GM21717 (cell line): ENCODE data around the gene ITIH5.
"Not testable (repeated sequence)": the region's sequence is repeated elsewhere in the genome, so short reads cannot be mapped to it uniquely, and the experiment has no call there.

Experiments used
- ATAC-seq: cut with Tn5 transposase; IDR thresholded peaks from one replicate; pipeline ENCODE4 v1.9.1; 2021; ENCODE audit warnings: mild to moderate bottlenecking, moderate library complexity; ENCODE audit not compliant: unreplicated experiment

The ITIH5 gene

GRCh38 chr10:7666253-7667023 is at the start of gene ITIH5:
ITIH5 (minus strand) TSS chr10:7666966; CDS start chr10:7666892, 74 bp downstream.
- no peak for ATAC-seq

- ATAC-seq: no peak
Measured at GRCh38 chr10:7715515-7715914, 48.7 kb upstream of the ITIH5 start.

GRCh38 chr10:7711075-7711474 is 44.3 kb upstream of the ITIH5 start:
- ATAC-seq: not testable (repeated sequence)

DNA sequence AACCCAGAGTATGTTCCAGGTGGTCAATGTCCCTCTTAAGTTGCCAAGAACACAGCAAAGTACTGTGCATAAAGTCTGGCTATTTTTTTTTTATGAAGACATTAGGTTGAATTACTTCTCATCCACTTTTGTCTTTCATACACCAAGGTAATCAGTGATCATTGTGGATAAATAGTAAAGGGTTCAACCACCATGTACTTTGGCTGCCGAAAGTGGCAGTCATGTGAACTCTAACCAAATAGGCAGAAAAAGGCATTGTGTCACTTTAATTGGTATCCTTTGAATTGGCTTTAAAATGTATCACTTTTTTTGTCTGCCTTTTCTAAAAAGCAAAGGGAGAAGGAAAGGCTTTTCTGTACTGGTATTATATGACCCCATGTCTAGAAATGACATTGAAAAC is 43.7 kb upstream of the ITIH5 start:
- ATAC-seq: no peak

DNA sequence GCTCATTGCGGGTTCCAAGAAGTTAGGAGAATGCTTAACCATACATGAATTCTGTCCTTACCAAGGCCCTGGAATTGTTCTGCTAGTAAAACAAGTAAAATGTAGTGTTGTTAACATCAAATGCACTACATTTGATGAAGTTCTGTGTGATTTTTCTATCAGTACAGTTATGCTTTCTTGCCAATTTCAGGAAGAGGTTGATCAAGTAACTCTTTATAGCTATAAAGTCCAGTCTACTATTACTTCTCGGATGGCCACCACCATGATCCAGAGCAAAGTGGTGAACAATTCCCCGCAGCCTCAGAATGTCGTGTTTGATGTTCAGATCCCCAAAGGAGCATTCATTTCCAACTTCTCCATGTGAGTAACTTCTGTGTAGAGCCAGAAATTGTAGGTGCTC is 42.1 kb upstream of the ITIH5 start:
- ATAC-seq: no peak

- no peak for ATAC-seq
Measured at GRCh38 chr10:7707858-7708622, 41.3 kb upstream of the ITIH5 start.

GRCh38 chr10:7707102-7707501 is 40.3 kb upstream of the ITIH5 start:
- ATAC-seq: no peak

GRCh38 chr10:7706534-7707073 is 39.8 kb upstream of the ITIH5 start:
- ATAC-seq: no peak

- ATAC-seq: no peak
Measured at GRCh38 chr10:7705341-7705740, 38.6 kb upstream of the ITIH5 start.

GRCh38 chr10:7704071-7705016 is 37.6 kb upstream of the ITIH5 start:
- ATAC-seq: no peak

DNA sequence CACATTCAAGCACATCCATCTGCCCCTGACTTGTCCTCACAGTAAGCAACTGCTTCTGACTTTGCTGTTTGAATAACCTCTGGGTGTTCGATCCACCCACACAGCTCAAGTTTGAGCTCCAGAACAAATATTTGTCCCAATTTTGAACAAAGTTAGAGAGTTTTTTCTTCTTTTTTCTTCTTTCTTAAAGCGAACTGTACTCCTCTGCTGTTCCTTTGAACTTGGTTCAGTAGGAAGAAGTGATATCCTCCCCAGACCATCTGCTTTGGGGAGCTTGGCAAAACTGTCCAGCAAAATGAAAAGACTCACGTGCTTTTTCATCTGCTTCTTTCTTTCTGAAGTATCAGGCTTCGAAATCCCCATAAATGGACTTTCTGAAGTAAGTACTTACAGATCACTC is 36.4 kb upstream of the ITIH5 start, which contains the start of gene ITIH2:
TSS of gene ITIH2 (plus strand) at position 177 of the 400 bp plus-strand sequence. CDS start at position 296, 119 bp downstream.
- ATAC-seq: no peak

GRCh38 chr10:7702288-7702812 is 35.6 kb upstream of the ITIH5 start:
- ATAC-seq: no peak

DNA sequence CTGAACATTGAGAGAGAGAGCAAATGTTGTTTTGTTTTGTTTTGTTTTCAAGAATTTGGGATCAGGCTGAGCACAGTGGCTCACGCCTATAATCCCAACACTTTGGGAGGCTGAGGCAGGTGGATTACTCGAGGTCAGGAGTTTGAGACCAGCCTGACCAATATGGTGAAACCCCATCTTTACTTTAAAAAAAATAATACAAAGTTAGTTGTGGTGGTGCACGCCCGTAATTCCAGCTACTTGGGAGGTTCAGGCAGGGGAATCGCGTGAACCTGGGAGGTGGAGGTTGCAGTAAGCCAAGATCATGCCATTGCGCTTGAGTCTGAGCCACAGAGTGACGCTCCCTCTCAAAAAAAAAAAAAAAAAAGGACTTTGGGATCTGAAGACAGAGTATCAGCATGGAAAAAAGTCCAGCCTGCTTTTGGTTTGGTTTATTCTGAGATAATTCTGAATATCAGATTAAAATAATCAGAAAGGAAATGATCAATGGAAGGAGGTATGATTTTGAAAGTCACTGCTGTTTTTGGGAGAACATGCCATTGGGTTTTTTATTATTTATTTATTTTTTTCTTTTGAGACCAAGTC is 34.5 kb upstream of the ITIH5 start:
- no peak for ATAC-seq

- ATAC-seq: no peak
Measured at GRCh38 chr10:7700577-7701125, 33.9 kb upstream of the ITIH5 start.

- ATAC-seq: no peak
Measured at GRCh38 chr10:7697426-7697825, 30.7 kb upstream of the ITIH5 start.

DNA sequence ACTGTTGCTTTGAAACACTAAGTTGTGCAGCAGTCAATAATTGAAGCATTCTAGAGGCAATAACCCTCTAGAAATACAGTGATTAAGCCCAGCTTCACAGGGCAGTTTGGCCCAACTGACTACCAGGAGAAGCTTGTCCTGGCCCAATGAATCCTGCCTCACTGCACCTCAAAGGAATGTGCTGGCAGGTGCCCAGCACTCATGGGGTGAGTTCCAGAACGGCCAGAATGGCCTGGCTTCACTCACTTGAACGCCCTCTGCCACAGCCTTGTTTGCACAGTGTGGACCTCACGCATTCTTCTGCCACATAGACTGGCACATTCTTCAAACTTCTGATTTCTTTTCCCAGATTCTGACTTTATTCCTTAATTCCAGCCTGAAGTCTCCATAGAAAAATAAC is 29.8 kb upstream of the ITIH5 start:
- ATAC-seq: no peak

DNA sequence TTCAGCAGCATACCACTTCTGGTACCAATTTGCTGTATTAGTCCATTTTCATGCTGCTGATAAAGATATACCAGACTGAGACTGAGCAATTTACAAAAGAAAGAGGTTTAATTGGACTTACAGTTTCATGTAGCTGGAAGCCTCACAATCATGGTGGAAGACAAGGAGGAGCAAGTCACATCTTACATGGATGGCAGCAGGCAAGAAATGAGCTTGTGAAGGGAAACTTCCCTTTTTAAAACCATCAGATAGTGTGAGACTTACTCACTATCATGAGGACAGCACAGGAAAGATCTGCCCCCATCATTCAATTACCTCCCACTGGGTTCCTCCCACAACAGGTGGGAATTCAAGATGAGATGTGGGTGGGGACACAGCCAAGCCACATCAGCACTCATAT is 26.4 kb upstream of the ITIH5 start:
- not testable (repeated sequence) for ATAC-seq

GRCh38 chr10:7692368-7692767 is 25.6 kb upstream of the ITIH5 start:
- ATAC-seq: not testable (repeated sequence)

DNA sequence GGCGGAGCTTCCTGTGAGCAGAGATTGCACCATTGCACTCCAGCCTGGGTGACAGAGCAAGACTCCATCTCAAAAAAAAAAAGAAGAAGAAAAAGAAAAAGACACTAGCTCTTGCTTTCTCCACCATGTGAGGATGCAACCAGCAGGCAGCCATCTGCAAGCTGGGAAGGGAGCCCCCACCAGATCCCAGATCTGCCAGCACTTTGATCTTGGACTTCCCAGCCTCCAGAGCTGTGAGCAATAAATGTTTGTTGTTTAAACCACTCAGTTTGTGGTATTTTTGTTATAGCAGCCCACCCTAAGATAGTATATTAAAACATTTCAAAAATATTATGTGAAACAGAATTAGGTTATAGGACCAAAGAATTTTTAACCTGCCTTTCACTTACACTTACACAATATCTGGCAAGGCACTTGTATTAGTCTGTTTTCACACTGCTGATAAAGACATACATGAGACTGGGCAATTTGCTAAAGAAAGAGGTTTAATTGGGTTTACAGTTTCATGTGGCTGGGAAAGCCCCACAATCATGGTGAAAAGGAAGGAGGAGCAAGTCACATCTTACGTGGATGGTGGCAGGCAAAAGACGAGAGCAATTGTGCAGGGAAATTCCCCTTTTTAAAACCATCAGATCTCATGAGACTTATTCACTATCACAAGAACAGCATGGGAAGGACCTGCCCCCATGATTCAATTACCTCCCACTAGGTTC is 24.3 kb upstream of the ITIH5 start:
- ATAC-seq: not testable (repeated sequence)
